IgD-negative memory B cell (primary cell): ENCODE results near the gene FOXP1. TPM values are rescaled to one million over a fixed set of nuclear protein-coding genes. Genes with fewer than 3 reads are reported as not detected.

ENCODE experiments used
- H3K27ac Mint-ChIP-seq, 3 donors: one replicate each; pipeline ENCODE4 v1.8.0; 2020 to 2022; ENCODE audit warnings: mild to moderate bottlenecking in 3 of 3, mixed read lengths in 3 of 3, moderate library complexity in 1 of 3
- H3K27me3 Mint-ChIP-seq: one replicate; pipeline ENCODE4 v1.8.0; 2021; ENCODE audit warnings: mixed read lengths
- H3K36me3 Mint-ChIP-seq: one replicate; pipeline ENCODE4 v1.8.0; 2020; ENCODE audit warnings: mild to moderate bottlenecking, mixed read lengths
- H3K4me1 Mint-ChIP-seq, 3 donors: one replicate each; pipeline ENCODE4 v1.8.0; 2020 to 2022; ENCODE audit warnings: mixed read lengths in 3 of 3, mild to moderate bottlenecking in 1 of 3
- H3K4me3 Mint-ChIP-seq, 4 donors: one replicate each; pipeline ENCODE4 v1.8.0; 2020 to 2022; ENCODE audit warnings: mild to moderate bottlenecking in 4 of 4, mixed read lengths in 4 of 4, moderate library complexity in 3 of 4
- H3K9me3 Mint-ChIP-seq, 3 donors: one replicate each; pipeline ENCODE4 v1.8.0; 2020 to 2021; ENCODE audit warnings: mixed read lengths in 3 of 3, mild to moderate bottlenecking in 1 of 3
- polyA plus RNA-seq: library from polyadenylated mRNA; unstranded; fragments of 300-500 nt; fragmentation: Illumina TruSeq; gene quantifications from one replicate; pipeline ENCODE4 v1.2.3, GENCODE V29; 2021

Gene FOXP1
- polyA plus RNA-seq, 1 donor from 2014 or later: 277 TPM

- H3K27me3 Mint-ChIP-seq: peaks cover 2% of the 10 kb centered on the region
- peaks cover 0 to 4% (median 4%) of the 10 kb centered on the region in 3 donors for H3K4me1 Mint-ChIP-seq
- H3K27ac Mint-ChIP-seq: no peak overlapping the region
- no peaks in the 10 kb centered on the region for H3K9me3 Mint-ChIP-seq
- no peak overlapping the region for H3K4me3 Mint-ChIP-seq
- H3K36me3 Mint-ChIP-seq: peaks cover 6% of the 10 kb centered on the region
Measured at GRCh38 chr3:71466483-71466882, 117.0 kb downstream of the FOXP1 start.

DNA sequence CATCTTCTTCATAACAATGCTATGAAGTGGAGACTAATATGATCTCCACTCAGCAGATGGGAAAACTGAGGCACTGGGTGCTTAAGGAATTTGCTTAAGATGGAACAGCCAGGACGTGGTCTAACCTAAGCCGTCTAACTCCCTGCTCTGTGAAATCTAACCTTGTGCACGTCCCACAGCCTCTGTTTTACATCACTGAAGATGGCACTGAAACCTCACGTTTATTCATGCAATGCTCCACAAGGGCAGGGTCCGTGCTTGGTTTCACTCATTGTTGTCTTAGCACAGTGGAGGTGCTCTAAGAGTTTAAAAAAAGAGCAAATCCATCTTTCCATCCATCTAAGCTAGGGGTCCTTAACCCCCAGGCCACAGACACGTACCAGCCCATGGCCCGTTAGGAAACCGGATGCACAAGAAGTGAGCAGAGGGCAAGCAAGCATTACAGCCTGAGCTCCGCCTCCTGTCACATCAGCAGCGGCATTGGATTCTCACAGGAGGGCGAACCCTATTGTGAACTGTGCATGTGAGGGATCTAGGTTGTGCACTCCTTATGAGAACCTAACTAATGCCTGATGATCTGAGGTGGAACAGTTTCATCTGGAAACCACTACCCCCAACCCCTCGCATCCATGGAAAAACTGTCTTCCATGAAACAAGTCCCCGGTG lies 118.0 kb downstream of the FOXP1 start:
- Mint-ChIP-seq H3K36me3 (peaks cover 5% of the 10 kb centered on the region), H3K27ac (no peak overlapping the region), H3K9me3 (no peaks in the 10 kb centered on the region), H3K4me1 (peaks cover 0 to 4% (median 4%) of the 10 kb centered on the region in 3 donors), H3K27me3 (peaks cover 2% of the 10 kb centered on the region), H3K4me3 (no peak overlapping the region)

DNA sequence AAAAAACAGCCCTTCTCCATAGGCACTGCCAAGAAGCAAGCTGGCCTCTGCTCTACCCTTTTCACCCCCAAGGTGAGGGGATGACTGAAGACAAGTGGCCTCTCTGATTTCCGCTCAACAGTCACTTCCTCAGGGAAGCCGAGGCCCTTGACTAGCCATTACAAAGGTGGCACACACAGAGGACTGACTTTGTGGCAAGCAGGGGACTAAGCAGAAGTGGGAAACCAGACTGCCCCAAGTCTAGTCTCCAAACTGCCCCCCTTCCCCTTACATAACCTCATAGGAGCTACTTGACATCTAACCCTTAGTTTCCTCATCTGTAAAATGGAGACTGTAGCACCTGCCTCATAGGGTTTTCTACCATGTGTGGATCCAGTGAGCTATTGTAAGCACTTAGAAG lies 118.9 kb downstream of the FOXP1 start:
- Mint-ChIP-seq H3K4me3 (peak overlapping the region in 1 of 4 donors; percentile 34), H3K9me3 (no peaks in the 10 kb centered on the region), H3K27ac (no peak overlapping the region), H3K36me3 (peaks cover 5% of the 10 kb centered on the region), H3K4me1 (peaks cover 0 to 4% (median 4%) of the 10 kb centered on the region in 3 donors), H3K27me3 (peaks cover 2% of the 10 kb centered on the region)

- Mint-ChIP-seq H3K27ac (no peak overlapping the region), H3K36me3 (peaks cover 5% of the 10 kb centered on the region), H3K27me3 (peaks cover 2% of the 10 kb centered on the region), H3K4me3 (peak overlapping the region in 1 of 4 donors; percentile 79), H3K4me1 (peaks cover 0 to 4% (median 4%) of the 10 kb centered on the region in 3 donors), H3K9me3 (no peaks in the 10 kb centered on the region)
Measured at GRCh38 chr3:71463617-71464016, 119.9 kb downstream of the FOXP1 start.

DNA sequence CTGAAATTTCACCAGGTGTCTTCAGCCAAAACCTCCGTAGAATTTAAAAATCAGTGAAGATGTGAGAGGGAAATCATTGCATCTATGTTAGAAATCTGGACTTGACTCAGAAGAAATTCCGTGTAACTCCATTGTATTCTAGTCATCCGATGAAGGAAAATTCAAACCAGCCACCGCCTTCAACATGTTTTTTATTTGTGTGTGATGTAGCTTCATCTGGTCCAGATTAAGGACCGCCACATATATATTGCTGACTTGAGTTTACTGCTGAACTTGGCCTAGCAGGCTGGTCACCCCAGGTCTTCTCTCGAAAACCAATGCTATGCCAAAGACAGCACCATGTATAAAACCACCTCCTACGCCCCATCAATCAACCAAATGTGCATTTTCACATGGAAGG lies 120.9 kb downstream of the FOXP1 start:
- H3K27me3 Mint-ChIP-seq: peaks cover 2% of the 10 kb centered on the region
- H3K27ac Mint-ChIP-seq: no peak overlapping the region
- H3K4me3 Mint-ChIP-seq: no peak overlapping the region
- H3K36me3 Mint-ChIP-seq: peaks cover 1% of the 10 kb centered on the region
- no peaks in the 10 kb centered on the region for H3K9me3 Mint-ChIP-seq
- H3K4me1 Mint-ChIP-seq: peaks cover 0 to 7% (median 6%) of the 10 kb centered on the region in 3 donors

- Mint-ChIP-seq H3K4me1 (peaks cover under 1 to 11% (median 10%) of the 10 kb centered on the region in 3 donors), H3K9me3 (no peaks in the 10 kb centered on the region), H3K4me3 (no peak overlapping the region), H3K36me3 (peaks cover 1% of the 10 kb centered on the region), H3K27me3 (peaks cover 2% of the 10 kb centered on the region), H3K27ac (no peak overlapping the region)
Measured at GRCh38 chr3:71461749-71462483, 121.6 kb downstream of the FOXP1 start.

GRCh38 chr3:71461114-71461513 lies 122.4 kb downstream of the FOXP1 start:
- Mint-ChIP-seq H3K27me3 (peaks cover 5% of the 10 kb centered on the region), H3K9me3 (no peaks in the 10 kb centered on the region), H3K4me3 (no peak overlapping the region), H3K27ac (peak overlapping the region in 1 of 3 donors; percentile 48), H3K36me3 (peaks cover under 1% of the 10 kb centered on the region), H3K4me1 (peaks cover 9 to 18% (median 16%) of the 10 kb centered on the region in 3 donors)

GRCh38 chr3:71458895-71459294 lies 124.6 kb downstream of the FOXP1 start:
- Mint-ChIP-seq H3K9me3 (no peaks in the 10 kb centered on the region), H3K4me3 (no peak overlapping the region), H3K27me3 (peaks cover 5% of the 10 kb centered on the region), H3K4me1 (peaks cover 27 to 38% (median 31%) of the 10 kb centered on the region in 3 donors), H3K36me3 (no peaks in the 10 kb centered on the region), H3K27ac (no peak overlapping the region)

- Mint-ChIP-seq H3K36me3 (no peaks in the 10 kb centered on the region), H3K27ac (peak overlapping the region in 1 of 3 donors; percentile 44), H3K9me3 (no peaks in the 10 kb centered on the region), H3K27me3 (peaks cover 5% of the 10 kb centered on the region), H3K4me3 (peak overlapping the region in 3 of 4 donors; percentile 27 to 88 (median 65)), H3K4me1 (peaks cover 29 to 47% (median 34%) of the 10 kb centered on the region in 3 donors)
Measured at GRCh38 chr3:71456826-71457225, 126.7 kb downstream of the FOXP1 start.

GRCh38 chr3:71456156-71456555 lies 127.4 kb downstream of the FOXP1 start:
- Mint-ChIP-seq H3K27me3 (peaks cover 5% of the 10 kb centered on the region), H3K4me3 (peak overlapping the region; percentile 65 to 88 (median 76)), H3K4me1 (peaks cover 31 to 51% (median 37%) of the 10 kb centered on the region in 3 donors), H3K36me3 (no peaks in the 10 kb centered on the region), H3K27ac (peak overlapping the region; percentile 27 to 79 (median 44)), H3K9me3 (no peaks in the 10 kb centered on the region)

DNA sequence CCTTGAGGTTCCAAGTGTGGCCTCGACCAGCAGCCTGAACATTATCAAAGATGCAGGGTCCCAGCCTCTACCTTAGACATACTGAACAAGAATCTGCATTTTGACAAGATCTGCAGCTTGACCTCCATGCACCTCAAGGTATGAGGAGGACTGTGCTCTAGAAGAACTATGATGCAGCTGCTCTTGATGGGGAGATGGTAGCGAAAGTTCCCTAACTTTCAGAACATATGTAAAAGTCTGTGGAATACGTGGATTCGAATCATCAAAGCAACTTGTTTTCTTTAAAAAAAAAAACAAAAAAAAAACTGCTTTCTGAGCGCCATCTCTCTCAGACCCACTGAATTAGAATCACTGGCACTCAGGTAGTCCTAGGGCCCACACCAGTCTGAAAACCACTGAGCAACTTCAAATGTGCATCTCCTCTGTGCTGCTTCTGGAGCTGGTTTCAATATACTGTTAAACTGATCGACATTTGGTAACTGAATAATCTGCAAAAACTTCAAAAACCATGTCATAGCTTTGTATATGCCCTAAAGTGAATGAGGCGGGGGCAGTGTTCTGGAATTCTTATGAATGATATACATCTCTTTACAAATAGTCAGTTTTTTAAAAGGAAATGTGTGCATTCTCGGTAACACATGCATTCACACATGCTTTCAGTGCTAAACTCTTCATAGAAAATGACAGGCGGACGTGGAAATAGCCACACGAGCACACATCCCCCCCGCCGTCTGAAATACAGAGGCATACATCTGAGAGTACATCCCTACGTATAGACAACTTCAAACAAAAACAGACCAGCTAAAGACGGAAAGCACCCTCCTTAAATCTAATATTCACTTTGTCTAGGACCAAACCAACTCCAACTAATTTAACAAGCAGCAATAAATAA lies 128.8 kb downstream of the FOXP1 start:
- no peaks in the 10 kb centered on the region for H3K36me3 Mint-ChIP-seq
- peak overlapping the region; percentile 8 to 88 (median 30) for H3K4me3 Mint-ChIP-seq
- peaks cover 35 to 60% (median 37%) of the 10 kb centered on the region in 3 donors for H3K4me1 Mint-ChIP-seq
- H3K27me3 Mint-ChIP-seq: peaks cover 5% of the 10 kb centered on the region
- H3K9me3 Mint-ChIP-seq: no peaks in the 10 kb centered on the region
- H3K27ac Mint-ChIP-seq: peak overlapping the region; percentile 44 to 84 (median 64)

DNA sequence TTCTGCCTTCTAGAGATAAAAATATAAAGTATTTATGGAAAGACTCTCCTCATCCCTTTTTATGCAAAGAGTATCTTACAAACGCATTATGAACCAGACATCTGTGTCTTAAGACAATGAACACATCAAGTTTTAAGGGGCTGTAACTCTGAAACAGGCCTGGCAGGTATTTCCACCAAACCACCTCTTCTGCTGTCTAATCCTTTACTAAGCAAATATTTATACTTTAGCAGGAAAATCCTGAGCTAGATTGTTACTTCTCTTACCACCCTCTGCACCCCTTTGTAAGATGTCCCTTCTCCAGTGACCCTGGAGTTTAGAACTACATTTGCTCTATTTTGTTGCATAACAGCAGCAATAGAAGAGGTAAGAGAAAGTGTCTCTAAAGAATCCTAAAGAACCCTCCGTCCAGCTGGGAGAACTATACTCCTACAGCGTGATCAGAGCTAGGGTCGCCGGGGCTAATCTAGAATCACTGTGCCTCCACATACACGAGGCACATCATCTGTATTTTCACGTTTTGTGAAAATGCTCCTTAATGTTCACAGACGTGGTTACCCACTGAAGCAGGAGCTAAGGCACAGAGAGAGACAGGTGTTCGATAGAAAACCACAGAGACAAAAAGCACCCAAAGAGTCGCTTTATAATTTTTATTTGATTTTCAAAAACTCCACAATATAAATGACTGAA lies 129.6 kb downstream of the FOXP1 start:
- H3K36me3 Mint-ChIP-seq: no peaks in the 10 kb centered on the region
- peaks cover 35 to 60% (median 37%) of the 10 kb centered on the region in 3 donors for H3K4me1 Mint-ChIP-seq
- H3K4me3 Mint-ChIP-seq: peak overlapping the region; percentile 3 to 56 (median 12)
- no peaks in the 10 kb centered on the region for H3K9me3 Mint-ChIP-seq
- H3K27me3 Mint-ChIP-seq: peaks cover 5% of the 10 kb centered on the region
- peak overlapping the region in 2 of 3 donors; percentile 34 to 44 for H3K27ac Mint-ChIP-seq

DNA sequence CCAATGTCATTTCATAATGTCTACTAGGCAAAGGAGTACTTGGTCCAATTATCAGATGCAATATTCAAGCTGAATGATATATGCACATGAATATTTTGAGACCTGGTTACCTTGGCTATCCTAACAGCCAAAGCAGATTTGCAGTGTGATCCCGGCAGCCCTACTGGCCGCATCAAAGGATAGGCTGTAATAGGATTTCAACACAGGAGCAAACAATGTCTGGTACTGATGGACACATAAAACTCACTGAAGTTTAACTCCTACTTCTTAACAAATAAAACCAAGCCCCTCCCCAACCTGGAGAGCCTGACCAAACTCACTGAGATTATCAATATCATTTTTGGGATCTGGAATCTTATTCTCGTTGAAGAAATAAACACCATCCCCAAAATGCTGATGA lies 130.2 kb downstream of the FOXP1 start:
- no peaks in the 10 kb centered on the region for H3K36me3 Mint-ChIP-seq
- H3K4me3 Mint-ChIP-seq: no peak overlapping the region
- no peaks in the 10 kb centered on the region for H3K9me3 Mint-ChIP-seq
- H3K27ac Mint-ChIP-seq: no peak overlapping the region
- H3K27me3 Mint-ChIP-seq: peaks cover 5% of the 10 kb centered on the region
- H3K4me1 Mint-ChIP-seq: peaks cover 35 to 61% (median 37%) of the 10 kb centered on the region in 3 donors

DNA sequence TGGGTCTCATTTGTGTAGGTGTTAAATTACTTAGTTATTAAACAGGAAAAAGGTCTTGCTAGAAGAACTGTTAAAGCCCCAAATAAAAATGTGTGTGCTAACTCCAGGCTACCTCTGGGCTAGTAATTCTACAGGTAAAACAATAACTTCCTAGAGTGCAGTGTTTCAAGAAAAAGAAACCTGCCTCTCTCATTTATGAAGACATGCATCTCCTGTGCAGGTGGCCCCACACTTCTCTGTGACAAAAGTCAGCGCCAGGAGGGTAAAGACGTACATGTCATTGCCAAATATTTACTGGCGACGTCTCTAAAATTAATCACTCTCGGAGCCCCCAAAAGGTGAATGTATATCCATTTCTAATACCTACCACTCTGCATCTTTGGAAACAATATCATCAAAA lies 131.7 kb downstream of the FOXP1 start:
- H3K4me1 Mint-ChIP-seq: peaks cover 30 to 59% (median 33%) of the 10 kb centered on the region in 3 donors
- H3K9me3 Mint-ChIP-seq: no peaks in the 10 kb centered on the region
- H3K4me3 Mint-ChIP-seq: no peak overlapping the region
- H3K27ac Mint-ChIP-seq: no peak overlapping the region
- peaks cover 5% of the 10 kb centered on the region for H3K27me3 Mint-ChIP-seq
- no peaks in the 10 kb centered on the region for H3K36me3 Mint-ChIP-seq
